Measurements from ENCODE around the gene SGMS2.

The SGMS2 gene

DNA sequence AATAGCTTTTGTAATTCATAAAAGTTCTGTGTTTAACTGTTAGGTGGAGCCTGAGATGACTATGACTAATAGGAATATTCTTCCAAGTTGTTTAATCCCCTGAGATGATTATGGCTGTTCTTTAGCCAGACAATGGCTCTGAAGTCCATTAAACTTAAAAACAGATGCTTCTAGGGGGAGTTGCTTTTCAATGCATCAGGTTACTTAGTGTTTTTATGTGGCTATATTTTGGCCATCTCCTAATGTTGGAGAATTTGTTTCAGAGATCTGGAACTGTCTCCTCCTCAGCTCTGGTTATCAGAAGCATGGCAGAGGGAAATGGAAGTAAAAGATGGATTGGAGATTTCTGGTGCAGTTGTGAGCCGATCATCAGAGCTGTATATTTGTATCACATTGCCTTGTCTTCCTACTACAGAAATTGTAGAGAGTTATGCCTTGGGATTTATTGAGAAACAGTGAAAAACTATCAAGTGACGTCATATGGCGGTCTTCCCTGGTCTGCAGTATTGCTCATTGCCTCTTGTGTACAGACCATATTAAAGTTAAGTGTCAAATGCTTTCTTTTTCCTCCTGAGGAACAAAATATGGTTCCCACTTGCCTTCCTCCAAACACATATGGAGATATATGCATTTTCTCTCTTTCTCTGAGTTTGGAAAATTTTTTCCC lies 29.8 kb downstream of the SGMS2 start:
- TF ChIP-seq CTCF (IDR thresholded peaks at IDR 0.05), result no peak
- no peaks in the 10 kb centered on the region for H3K9me3 Mint-ChIP-seq
- peaks cover 7% of the 10 kb centered on the region for H3K4me1 Mint-ChIP-seq
- H3K27ac Mint-ChIP-seq, result no peak overlapping the region
- no peaks in the 10 kb centered on the region for H3K36me3 Mint-ChIP-seq (ENCODE audit: low read depth)
- no peak overlapping the region for H3K4me3 Mint-ChIP-seq
- H3K27me3 Mint-ChIP-seq (ENCODE audit: low read depth, poor library complexity), result no peaks in the 10 kb centered on the region
- no peak for DNase-seq

DNA sequence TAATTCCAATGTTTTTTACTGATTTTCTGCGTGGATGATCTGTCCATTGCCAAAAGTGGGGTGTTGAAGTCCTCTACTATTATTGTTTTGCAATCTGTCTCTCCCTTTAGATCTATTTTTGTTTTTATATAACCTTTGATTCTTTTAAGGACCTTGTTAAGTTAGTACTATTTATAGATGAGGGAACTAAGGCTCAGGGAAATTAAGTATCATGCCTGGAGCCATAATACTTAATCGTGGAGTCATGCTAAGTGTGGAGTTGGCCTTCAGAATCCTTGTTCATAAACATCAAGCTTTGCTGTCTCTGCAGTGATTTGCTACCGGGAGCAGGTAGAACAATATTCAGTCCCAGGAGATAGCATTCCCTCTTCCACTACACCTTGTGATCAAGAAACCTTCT lies 31.0 kb downstream of the SGMS2 start:
- H3K27me3 Mint-ChIP-seq (ENCODE audit: low read depth, poor library complexity), result no peaks in the 10 kb centered on the region
- H3K9me3 Mint-ChIP-seq, result no peaks in the 10 kb centered on the region
- H3K4me1 Mint-ChIP-seq, result peaks cover 7% of the 10 kb centered on the region
- no peak overlapping the region for H3K27ac Mint-ChIP-seq
- no peaks in the 10 kb centered on the region for H3K36me3 Mint-ChIP-seq (ENCODE audit: low read depth)
- no peak overlapping the region for H3K4me3 Mint-ChIP-seq
- no peak for TF ChIP-seq CTCF (IDR thresholded peaks at IDR 0.05)
- no peak for DNase-seq

DNA sequence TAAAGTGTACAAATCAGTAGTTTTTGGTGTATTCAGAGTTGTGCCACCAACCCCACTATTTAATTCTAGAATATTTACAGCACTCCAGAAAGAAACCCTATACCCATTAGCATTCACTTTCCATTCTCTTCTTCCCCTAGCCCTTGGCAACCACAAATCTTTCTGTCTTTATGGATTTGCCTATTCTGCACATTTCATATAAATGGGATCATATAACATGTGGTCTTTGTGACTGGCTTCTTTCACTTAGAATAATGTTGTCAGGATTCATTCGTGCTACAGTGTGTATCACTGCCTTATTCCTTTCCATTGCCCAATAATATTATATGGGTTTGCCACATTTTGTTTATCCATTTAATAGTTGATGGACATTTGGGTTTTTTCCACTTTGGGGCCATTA lies 32.2 kb downstream of the SGMS2 start:
- no peak overlapping the region for H3K27ac Mint-ChIP-seq
- peaks cover 7% of the 10 kb centered on the region for H3K4me1 Mint-ChIP-seq
- no peaks in the 10 kb centered on the region for H3K36me3 Mint-ChIP-seq (ENCODE audit: low read depth)
- TF ChIP-seq CTCF (IDR thresholded peaks at IDR 0.05), result no peak
- H3K9me3 Mint-ChIP-seq, result no peaks in the 10 kb centered on the region
- H3K27me3 Mint-ChIP-seq (ENCODE audit: low read depth, poor library complexity), result no peaks in the 10 kb centered on the region
- H3K4me3 Mint-ChIP-seq, result no peak overlapping the region
- no peak for DNase-seq

GRCh38 chr4:107857741-107858140 lies 33.0 kb downstream of the SGMS2 start:
- Mint-ChIP-seq H3K4me3 (no peak overlapping the region), H3K36me3 (ENCODE audit: low read depth) (no peaks in the 10 kb centered on the region), H3K27ac (no peak overlapping the region), H3K4me1 (peaks cover 7% of the 10 kb centered on the region), H3K27me3 (ENCODE audit: low read depth, poor library complexity) (peaks cover 2% of the 10 kb centered on the region), H3K9me3 (no peaks in the 10 kb centered on the region)
- no peak for DNase-seq
- TF ChIP-seq CTCF (IDR thresholded peaks at IDR 0.05), result no peak

DNA sequence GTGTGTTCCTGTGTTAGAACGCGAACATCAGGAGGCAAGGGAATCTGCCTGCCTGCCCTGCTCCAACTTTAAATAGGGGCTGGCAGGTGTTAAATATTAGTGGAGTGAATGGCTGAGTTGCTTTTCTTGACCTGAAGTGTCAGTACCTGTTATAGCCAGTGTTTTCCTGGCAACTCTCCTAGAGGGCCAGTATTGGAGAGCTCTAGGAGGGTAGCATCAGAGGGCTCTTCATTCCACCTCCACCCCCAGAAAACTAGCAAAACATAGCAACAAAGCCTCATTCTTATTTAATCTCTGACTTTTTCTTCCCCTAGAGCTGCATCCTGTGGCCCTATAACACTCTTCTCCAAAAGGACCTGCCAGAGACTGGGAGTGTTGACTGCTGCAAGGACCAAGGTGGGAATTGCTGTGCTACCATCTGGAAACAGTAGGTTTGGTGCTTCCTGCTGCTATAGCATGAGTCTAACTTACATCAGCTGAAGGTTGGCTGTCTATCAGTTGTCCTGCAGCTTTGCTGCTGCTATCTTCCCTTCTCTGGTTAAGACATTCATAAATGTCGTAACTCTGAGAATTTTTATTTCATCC lies 33.5 kb downstream of the SGMS2 start:
- no peak for DNase-seq
- Mint-ChIP-seq H3K27me3 (ENCODE audit: low read depth, poor library complexity) (peaks cover 2% of the 10 kb centered on the region), H3K27ac (no peak overlapping the region), H3K4me3 (no peak overlapping the region), H3K36me3 (ENCODE audit: low read depth) (no peaks in the 10 kb centered on the region), H3K4me1 (peaks cover 7% of the 10 kb centered on the region), H3K9me3 (no peaks in the 10 kb centered on the region)
- no peak for TF ChIP-seq CTCF (IDR thresholded peaks at IDR 0.05)

DNA sequence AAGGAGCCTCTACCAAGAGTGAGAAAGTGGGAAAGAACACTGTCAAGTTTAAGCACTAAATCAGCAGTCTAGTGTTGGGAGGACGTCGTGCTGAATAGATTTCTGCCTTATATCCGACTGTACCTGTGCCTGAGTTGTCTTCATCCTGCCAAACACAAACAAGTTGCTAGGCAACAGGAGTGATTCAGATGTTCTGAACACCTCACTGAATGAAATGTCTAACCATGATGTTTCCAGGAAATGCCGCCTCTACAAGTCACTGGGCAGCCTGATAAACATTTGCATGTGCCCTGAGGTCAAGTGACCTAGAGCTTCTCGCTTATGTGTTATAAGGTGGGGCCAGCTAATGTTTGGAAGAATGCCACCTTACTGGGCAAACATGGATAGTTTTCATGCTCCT lies 37.9 kb downstream of the SGMS2 start:
- DNase-seq, result no peak
- Mint-ChIP-seq H3K4me1 (no peaks in the 10 kb centered on the region), H3K27me3 (ENCODE audit: low read depth, poor library complexity) (peaks cover 2% of the 10 kb centered on the region), H3K9me3 (no peaks in the 10 kb centered on the region), H3K27ac (no peak overlapping the region), H3K4me3 (no peak overlapping the region), H3K36me3 (ENCODE audit: low read depth) (no peaks in the 10 kb centered on the region)
- TF ChIP-seq CTCF (IDR thresholded peaks at IDR 0.05), result no peak

Measured in nephron progenitor cell (in vitro differentiated cells).